H9 (cell line): ENCODE data around the gene DLGAP4. TPM values are rescaled to one million over a fixed set of nuclear protein-coding genes. Genes with fewer than 3 reads are reported as not detected.

Experiments
- DNase-seq: peaks from one replicate; pipeline ENCODE4 v3.0.0-alpha.2; 2017
- H2AFZ ChIP-seq: one replicate; pipeline ENCODE4 v1.6.1; 2013; ENCODE audit warnings: mild to moderate bottlenecking, low read length, control low read depth, moderate library complexity
- H2AK5ac ChIP-seq: 2 replicates; pipeline ENCODE4 v1.6.1; 2013; ENCODE audit warnings: low read length, control low read depth, mixed read lengths; ENCODE audit not compliant: insufficient read length
- H2BK120ac ChIP-seq: one replicate; pipeline ENCODE4 v1.6.1; 2013; ENCODE audit warnings: low read depth, mild to moderate bottlenecking, low read length, control low read depth, inconsistent platforms; ENCODE audit not compliant: poor library complexity, severe bottlenecking
- H2BK12ac ChIP-seq: 2 replicates; pipeline ENCODE4 v1.6.1; 2013; ENCODE audit warnings: low read length, control low read depth, mixed read lengths, low read depth; ENCODE audit not compliant: insufficient read length
- H2BK15ac ChIP-seq: 2 replicates; pipeline ENCODE4 v1.6.1; 2013; ENCODE audit warnings: low read depth, low read length, control low read depth
- H2BK20ac ChIP-seq: one replicate; pipeline ENCODE4 v1.6.1; 2013; ENCODE audit warnings: low read depth, mild to moderate bottlenecking, low read length, control low read depth, inconsistent platforms; ENCODE audit not compliant: poor library complexity, severe bottlenecking
- H2BK5ac ChIP-seq: 2 replicates; pipeline ENCODE4 v1.6.1; 2013; ENCODE audit warnings: low read length, control low read depth, mixed read lengths; ENCODE audit not compliant: insufficient read length
- H3K14ac ChIP-seq: 2 replicates; pipeline ENCODE4 v1.6.1; 2013; ENCODE audit warnings: low read length, control low read depth; ENCODE audit not compliant: insufficient read depth
- H3K18ac ChIP-seq: 2 replicates; pipeline ENCODE4 v1.6.1; 2013; ENCODE audit warnings: low read depth, mild to moderate bottlenecking, mixed read lengths, low read length, control low read depth; ENCODE audit not compliant: insufficient read length
- H3K23ac ChIP-seq: 2 replicates; pipeline ENCODE4 v1.6.1; 2013; ENCODE audit warnings: low read length, control low read depth, mixed read lengths, low read depth; ENCODE audit not compliant: insufficient read length
- H3K23me2 ChIP-seq: 2 replicates; pipeline ENCODE4 v1.6.1; 2013; ENCODE audit warnings: low read depth, mild to moderate bottlenecking, mixed read lengths, low read length, control low read depth; ENCODE audit not compliant: insufficient read length, poor library complexity, severe bottlenecking
- H3K27ac ChIP-seq: 2 replicates; pipeline ENCODE4 v1.5.1; 2013; ENCODE audit warnings: low read length, control low read depth, mixed read lengths, low read depth; ENCODE audit not compliant: insufficient read length
- H3K27me3 ChIP-seq: 2 replicates; pipeline ENCODE4 v1.6.1; 2013; ENCODE audit warnings: low read length, control low read depth, inconsistent platforms; ENCODE audit not compliant: insufficient read depth
- H3K4ac ChIP-seq: 2 replicates; pipeline ENCODE4 v1.6.1; 2013; ENCODE audit warnings: low read depth, mild to moderate bottlenecking, control low read depth, inconsistent platforms, low read length, moderate library complexity
- H3K4me1 ChIP-seq: 2 replicates; pipeline ENCODE4 v1.6.1; 2013; ENCODE audit warnings: low read length, control low read depth, inconsistent platforms; ENCODE audit not compliant: insufficient read depth
- H3K4me2 ChIP-seq: 2 replicates; pipeline ENCODE4 v1.6.1; 2013; ENCODE audit warnings: low read length, control low read depth, mixed read lengths; ENCODE audit not compliant: insufficient read length, insufficient read depth
- H3K56ac ChIP-seq: 2 replicates; pipeline ENCODE4 v1.6.1; 2013; ENCODE audit warnings: low read depth, mild to moderate bottlenecking, mixed read lengths, low read length, control low read depth; ENCODE audit not compliant: insufficient read length
- H3K79me1 ChIP-seq: 2 replicates; pipeline ENCODE4 v1.6.1; 2013; ENCODE audit warnings: low read depth, mild to moderate bottlenecking, moderate library complexity, low read length, control low read depth, inconsistent platforms; ENCODE audit not compliant: insufficient read depth, poor library complexity, severe bottlenecking
- H3K79me2 ChIP-seq: 2 replicates; pipeline ENCODE4 v1.6.1; 2013; ENCODE audit warnings: low read length, control low read depth, inconsistent platforms; ENCODE audit not compliant: insufficient read depth
- H3K9ac ChIP-seq: 2 replicates; pipeline ENCODE4 v1.6.1; 2013; ENCODE audit warnings: low read length, control low read depth, mixed read lengths; ENCODE audit not compliant: insufficient read length; ENCODE audit errors: extremely low read depth
- H3K9me3 ChIP-seq: one replicate; pipeline ENCODE4 v1.6.1; 2013; ENCODE audit warnings: low read depth, low read length, inconsistent platforms; ENCODE audit not compliant: control insufficient read depth
- H3T11ph ChIP-seq: one replicate; pipeline ENCODE4 v1.6.1; 2013; ENCODE audit warnings: mild to moderate bottlenecking, low read length, control low read depth, inconsistent platforms
- H4K20me1 ChIP-seq: one replicate; pipeline ENCODE4 v1.6.1; 2013; ENCODE audit not compliant: control insufficient read depth, insufficient read length, insufficient read depth
- H4K5ac ChIP-seq: 2 replicates; pipeline ENCODE4 v1.6.1; 2013; ENCODE audit warnings: low read depth, mild to moderate bottlenecking, mixed read lengths, low read length, control low read depth; ENCODE audit not compliant: insufficient read length
- H4K8ac ChIP-seq: replicated peaks from 2 replicates; pipeline ENCODE4 v1.6.1; 2013; ENCODE audit warnings: low read length, control low read depth, mixed read lengths, low read depth; ENCODE audit not compliant: insufficient read length
- H4K91ac ChIP-seq: 2 replicates; pipeline ENCODE4 v1.6.1; 2013; ENCODE audit warnings: low read depth, mild to moderate bottlenecking, moderate library complexity, mixed read lengths, low read length, control low read depth; ENCODE audit not compliant: insufficient read length
- H3K27ac Mint-ChIP-seq, 3 experiments: 2 replicates in 2 of 3; 3 replicates in 1 of 3; pipeline ENCODE4 v1.8.0; 2020 to 2021; ENCODE audit warnings: mixed read lengths in 3 of 3, mild to moderate bottlenecking in 1 of 3, moderate library complexity in 1 of 3
- H3K27me3 Mint-ChIP-seq: 2 replicates; pipeline ENCODE4 v1.8.0; 2021; ENCODE audit warnings: low read depth, mild to moderate bottlenecking, moderate library complexity, mixed read lengths
- H3K36me3 Mint-ChIP-seq, 3 experiments: 2 replicates in 2 of 3; 3 replicates in 1 of 3; pipeline ENCODE4 v1.8.0; 2020 to 2021; ENCODE audit warnings: low read depth in 3 of 3, mixed read lengths in 3 of 3; ENCODE audit not compliant: insufficient read depth in 1 of 3
- H3K4me1 Mint-ChIP-seq, 2 experiments: 2 replicates each; pipeline ENCODE4 v1.8.0; 2020; ENCODE audit warnings: mixed read lengths in 2 of 2
- H3K4me3 Mint-ChIP-seq, 2 experiments: 2 replicates in 1 of 2; 3 replicates in 1 of 2; pipeline ENCODE4 v1.8.0; 2020 to 2021; ENCODE audit warnings: mild to moderate bottlenecking in 2 of 2, mixed read lengths in 2 of 2, moderate library complexity in 1 of 2
- H3K9me3 Mint-ChIP-seq, 2 experiments: 2 replicates in 1 of 2; 3 replicates in 1 of 2; pipeline ENCODE4 v1.8.0; 2020; ENCODE audit warnings: mild to moderate bottlenecking in 2 of 2, mixed read lengths in 2 of 2, moderate library complexity in 1 of 2
- WGBS: extraction: QIAGEN DNeasy Blood & Tissue Kit; methylation state at CpG from one replicate; pipeline ENCODE4 v1.1.7; 2013; ENCODE audit warnings: missing lambda C conversion rate, low lambda C conversion rate, mixed read lengths; ENCODE audit not compliant: insufficient read length; ENCODE audit errors: extremely low coverage; 5-methylcytosine and 5-hydroxymethylcytosine counted together
- total RNA-seq: library from RNA; stranded (reverse); gene quantifications from 2 replicates; pipeline ENCODE4 v1.2.1, GENCODE V29; 2021
- TF ChIP-seq, protein P1 (sequence below): fragments of 200-600 bp; sonication (generic); conservative IDR thresholded peaks from 3 replicates; pipeline ENCODE4 v1.8.0; 2021; ENCODE audit warnings: antibody characterized with exemption, mild to moderate bottlenecking

DLGAP4 gene
- total RNA-seq, 1 experiment from 2014 or later = 48.0 TPM

DNA sequence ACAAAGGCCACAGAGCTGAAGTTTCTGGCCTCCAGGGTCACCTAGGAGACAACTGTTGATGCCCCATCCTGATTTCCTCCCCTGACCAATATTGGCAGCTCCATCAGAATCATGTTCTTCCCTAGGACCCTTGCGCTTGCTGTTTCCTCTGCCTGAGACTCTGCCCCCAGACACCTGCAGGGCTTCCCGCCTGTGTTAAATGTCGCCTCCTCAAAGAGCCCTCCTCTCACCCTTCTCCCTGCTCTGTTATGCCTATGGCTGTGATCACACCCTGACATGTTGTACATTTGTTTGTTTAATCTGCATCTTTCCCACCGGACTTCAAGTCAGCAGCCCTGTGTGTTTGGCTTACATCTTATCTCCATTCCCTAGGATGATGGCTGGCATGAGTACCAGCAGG is 30.1 kb downstream of the DLGAP4 start:
- H3K23ac ChIP-seq = no peak overlapping the region
- H3K4me2 ChIP-seq = no peak overlapping the region
- no peak overlapping the region for H3K18ac ChIP-seq
- H3K4me1 ChIP-seq = peaks cover 4% of the 10 kb centered on the region; the same call in 1 of the 2 replicates
- H3K4me3 Mint-ChIP-seq = no peak overlapping the region
- peaks cover 62% of the 10 kb centered on the region for H3K27me3 Mint-ChIP-seq
- H3K27me3 ChIP-seq = peaks cover 12% of the 10 kb centered on the region; the same call in 1 of the 2 replicates
- H4K20me1 ChIP-seq = no peaks in the 10 kb centered on the region
- no peaks in the 10 kb centered on the region for H3K36me3 Mint-ChIP-seq
- no peak overlapping the region for H4K91ac ChIP-seq
- DNase-seq = no peak
- no peak overlapping the region for H2BK15ac ChIP-seq
- H3K4me1 Mint-ChIP-seq = peaks cover 49 to 75% of the 10 kb centered on the region in 2 experiments
- H3K9ac ChIP-seq = no peak overlapping the region
- H3K9me3 ChIP-seq = no peaks in the 10 kb centered on the region
- no peaks in the 10 kb centered on the region; a peak in 2 of 5 replicates for H3K9me3 Mint-ChIP-seq
- no peak overlapping the region for H4K5ac ChIP-seq
- H3K23me2 ChIP-seq = no peaks in the 10 kb centered on the region
- WGBS = no CpG with 5 or more reads among the region's 4 CpGs
- H3K79me2 ChIP-seq = no peaks in the 10 kb centered on the region
- no peak overlapping the region for H4K8ac ChIP-seq
- no peak overlapping the region for H3T11ph ChIP-seq
- H3K56ac ChIP-seq = no peak overlapping the region
- no peak overlapping the region for H2AFZ ChIP-seq
- H2BK20ac ChIP-seq = no peak overlapping the region
- H2BK120ac ChIP-seq = no peak overlapping the region
- no peak overlapping the region for H3K4ac ChIP-seq
- H3K27ac Mint-ChIP-seq = no peak overlapping the region
- H3K27ac ChIP-seq = no peak overlapping the region
- no peak overlapping the region for H3K14ac ChIP-seq
- H2BK12ac ChIP-seq = no peak overlapping the region
- H2AK5ac ChIP-seq = no peak overlapping the region
- TF ChIP-seq, protein P1, sequence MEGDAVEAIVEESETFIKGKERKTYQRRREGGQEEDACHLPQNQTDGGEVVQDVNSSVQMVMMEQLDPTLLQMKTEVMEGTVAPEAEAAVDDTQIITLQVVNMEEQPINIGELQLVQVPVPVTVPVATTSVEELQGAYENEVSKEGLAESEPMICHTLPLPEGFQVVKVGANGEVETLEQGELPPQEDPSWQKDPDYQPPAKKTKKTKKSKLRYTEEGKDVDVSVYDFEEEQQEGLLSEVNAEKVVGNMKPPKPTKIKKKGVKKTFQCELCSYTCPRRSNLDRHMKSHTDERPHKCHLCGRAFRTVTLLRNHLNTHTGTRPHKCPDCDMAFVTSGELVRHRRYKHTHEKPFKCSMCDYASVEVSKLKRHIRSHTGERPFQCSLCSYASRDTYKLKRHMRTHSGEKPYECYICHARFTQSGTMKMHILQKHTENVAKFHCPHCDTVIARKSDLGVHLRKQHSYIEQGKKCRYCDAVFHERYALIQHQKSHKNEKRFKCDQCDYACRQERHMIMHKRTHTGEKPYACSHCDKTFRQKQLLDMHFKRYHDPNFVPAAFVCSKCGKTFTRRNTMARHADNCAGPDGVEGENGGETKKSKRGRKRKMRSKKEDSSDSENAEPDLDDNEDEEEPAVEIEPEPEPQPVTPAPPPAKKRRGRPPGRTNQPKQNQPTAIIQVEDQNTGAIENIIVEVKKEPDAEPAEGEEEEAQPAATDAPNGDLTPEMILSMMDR = no peak
- H2BK5ac ChIP-seq = no peak overlapping the region
- H3K79me1 ChIP-seq = no peaks in the 10 kb centered on the region
